HUES64 (cell line): ENCODE results near the gene DYNC1I1.

Experiments
- H3K27ac ChIP-seq: 2 replicates; pipeline ENCODE4 v1.7.0; 2013; ENCODE audit warnings: low read depth, low read length, inconsistent platforms
- H3K27me3 ChIP-seq: 2 replicates; pipeline ENCODE4 v1.6.1; 2013; ENCODE audit warnings: mild to moderate bottlenecking, low read length; ENCODE audit not compliant: insufficient read depth
- H3K36me3 ChIP-seq: 2 replicates; pipeline ENCODE4 v1.6.1; 2013; ENCODE audit warnings: mild to moderate bottlenecking, low read length; ENCODE audit not compliant: insufficient read depth
- H3K4me1 ChIP-seq: 2 replicates; pipeline ENCODE4 v1.6.1; 2013; ENCODE audit warnings: mild to moderate bottlenecking, low read length, moderate library complexity; ENCODE audit not compliant: insufficient read depth
- H3K4me3 ChIP-seq: 2 replicates; pipeline ENCODE4 v1.5.1; 2013; ENCODE audit warnings: mild to moderate bottlenecking, low read length, moderate library complexity
- H3K9ac ChIP-seq: 2 replicates; pipeline ENCODE4 v1.6.1; 2013; ENCODE audit warnings: mild to moderate bottlenecking, low read depth, low read length
- H3K9me3 ChIP-seq: 2 replicates; pipeline ENCODE4 v1.6.1; 2013; ENCODE audit warnings: low read depth, low read length; ENCODE audit not compliant: insufficient read depth
- WGBS: fragments of 150-250, 120-280 bp; methylation state at CpG from one replicate; pipeline ENCODE4 v1.1.7; 2013; ENCODE audit warnings: missing lambda C conversion rate; 5-methylcytosine and 5-hydroxymethylcytosine counted together

DYNC1I1 gene

GRCh38 chr7:95794917-95795515, 22.7 kb downstream of the DYNC1I1 start:
- H3K4me1 ChIP-seq, result no peaks in the 10 kb centered on the region
- no peak overlapping the region for H3K9ac ChIP-seq
- WGBS, result 86% methylated on average over 3 of the region's 3 CpGs
- H3K27ac ChIP-seq, result no peak overlapping the region
- H3K4me3 ChIP-seq, result no peak overlapping the region
- no peaks in the 10 kb centered on the region for H3K9me3 ChIP-seq
- no peaks in the 10 kb centered on the region for H3K36me3 ChIP-seq
- H3K27me3 ChIP-seq, result peaks cover 18% of the 10 kb centered on the region; the same call in 1 of the 2 replicates

- Histone ChIP-seq H3K4me3 (no peak overlapping the region), H3K27ac (no peak overlapping the region), H3K9ac (no peak overlapping the region), H3K36me3 (no peaks in the 10 kb centered on the region), H3K4me1 (no peaks in the 10 kb centered on the region), H3K27me3 (peaks cover 17% of the 10 kb centered on the region; the same call in 1 of the 2 replicates), H3K9me3 (no peaks in the 10 kb centered on the region)
- WGBS, result 92% methylated on average over 1 of the region's 1 CpG
These were observed 24.3 kb downstream of the DYNC1I1 start for GRCh38 chr7:95796617-95797016.

DNA sequence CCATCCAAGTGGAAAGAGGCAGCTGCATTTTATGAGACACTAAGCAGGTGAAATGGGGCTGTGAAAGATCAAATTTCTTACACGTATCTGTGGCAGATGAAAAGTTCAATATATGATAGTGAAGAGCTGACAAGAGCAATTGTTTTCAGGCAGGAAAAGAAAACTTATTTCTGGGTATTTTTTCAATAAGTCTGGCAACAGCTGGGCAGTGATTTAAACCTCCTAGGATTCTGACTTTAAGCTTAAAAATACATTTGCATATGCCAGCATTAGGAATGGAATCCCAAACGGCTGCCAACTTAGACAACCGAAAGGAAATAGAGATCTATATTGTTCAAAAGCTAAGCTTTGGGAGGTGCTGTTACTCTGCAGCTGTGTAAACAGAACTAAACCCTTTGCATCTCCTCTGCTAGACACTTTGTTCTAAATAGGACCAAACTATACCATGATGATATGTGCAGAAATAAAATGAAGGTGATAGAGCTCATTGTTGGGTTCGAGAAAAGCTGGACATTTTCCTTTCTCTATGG, 26.1 kb downstream of the DYNC1I1 start:
- no peak overlapping the region for H3K4me3 ChIP-seq
- H3K9ac ChIP-seq, result no peak overlapping the region
- WGBS, result 86% methylated on average over 4 of the region's 4 CpGs
- no peaks in the 10 kb centered on the region for H3K9me3 ChIP-seq
- H3K27ac ChIP-seq, result no peak overlapping the region
- no peaks in the 10 kb centered on the region for H3K4me1 ChIP-seq
- no peaks in the 10 kb centered on the region for H3K27me3 ChIP-seq
- H3K36me3 ChIP-seq, result no peaks in the 10 kb centered on the region

- Histone ChIP-seq H3K9me3 (no peaks in the 10 kb centered on the region), H3K4me1 (no peaks in the 10 kb centered on the region), H3K4me3 (no peak overlapping the region), H3K9ac (no peak overlapping the region), H3K36me3 (no peaks in the 10 kb centered on the region), H3K27ac (no peak overlapping the region), H3K27me3 (no peaks in the 10 kb centered on the region)
- 97% methylated on average over 3 of the region's 3 CpGs for WGBS
These were observed 28.4 kb downstream of the DYNC1I1 start for GRCh38 chr7:95800787-95801186.

DNA sequence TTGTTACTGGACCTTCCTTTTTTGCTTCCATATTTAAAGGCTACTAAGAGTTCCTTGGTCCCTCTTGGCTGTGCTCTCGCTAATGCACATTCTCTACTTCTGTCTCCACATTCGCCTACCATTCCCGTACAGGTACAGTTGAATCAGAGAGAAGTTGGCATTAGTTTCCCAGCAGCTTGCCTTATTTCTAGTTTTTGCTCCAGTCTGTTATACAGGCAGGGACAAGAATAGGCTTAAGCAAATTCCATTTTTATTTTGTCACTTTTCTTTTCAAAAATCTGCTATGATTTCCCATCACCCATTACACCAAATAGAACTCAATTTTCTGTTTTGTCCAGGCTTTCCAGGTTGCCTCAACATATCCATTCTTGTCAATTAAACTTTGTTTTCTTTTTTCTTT, 29.9 kb downstream of the DYNC1I1 start:
- Histone ChIP-seq H3K9ac (no peak overlapping the region), H3K9me3 (no peaks in the 10 kb centered on the region), H3K27me3 (no peaks in the 10 kb centered on the region), H3K4me3 (no peak overlapping the region), H3K36me3 (no peaks in the 10 kb centered on the region), H3K4me1 (no peaks in the 10 kb centered on the region), H3K27ac (no peak overlapping the region)
- WGBS, result 97% methylated on average over 3 of the region's 3 CpGs

- no peaks in the 10 kb centered on the region for H3K27me3 ChIP-seq
- H3K9ac ChIP-seq, result no peak overlapping the region
- 92% methylated on average over 4 of the region's 4 CpGs for WGBS
- no peaks in the 10 kb centered on the region for H3K9me3 ChIP-seq
- H3K4me3 ChIP-seq, result no peak overlapping the region
- no peak overlapping the region for H3K27ac ChIP-seq
- H3K4me1 ChIP-seq, result no peaks in the 10 kb centered on the region
- no peaks in the 10 kb centered on the region for H3K36me3 ChIP-seq
These were observed 31.7 kb downstream of the DYNC1I1 start for GRCh38 chr7:95804052-95804451.

DNA sequence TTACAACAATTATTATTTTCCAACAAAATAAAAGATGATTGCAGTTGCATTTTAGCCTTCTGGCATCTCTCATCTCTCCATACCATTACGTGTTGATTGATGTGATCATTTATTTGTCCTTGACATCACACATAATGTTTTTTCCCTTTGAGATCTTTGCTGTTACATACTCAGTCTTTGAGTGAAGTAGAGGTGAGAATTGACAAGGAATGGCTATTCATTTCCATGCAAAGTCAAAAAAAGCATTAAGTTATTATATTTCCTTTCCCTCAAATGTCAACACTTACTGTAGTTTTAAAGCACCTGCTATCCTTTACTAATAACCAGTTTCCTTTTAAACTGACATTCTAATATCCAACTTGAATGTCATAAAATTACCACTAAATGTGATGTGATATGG, 33.6 kb downstream of the DYNC1I1 start:
- Histone ChIP-seq H3K4me3 (no peak overlapping the region), H3K4me1 (no peaks in the 10 kb centered on the region), H3K9ac (no peak overlapping the region), H3K27ac (no peak overlapping the region), H3K9me3 (no peaks in the 10 kb centered on the region), H3K36me3 (no peaks in the 10 kb centered on the region), H3K27me3 (no peaks in the 10 kb centered on the region)
- WGBS, result 92% methylated on average over 1 of the region's 1 CpG

- no peaks in the 10 kb centered on the region for H3K4me1 ChIP-seq
- no peaks in the 10 kb centered on the region for H3K36me3 ChIP-seq
- H3K27me3 ChIP-seq, result no peaks in the 10 kb centered on the region
- H3K4me3 ChIP-seq, result no peak overlapping the region
- H3K27ac ChIP-seq, result no peak overlapping the region
- H3K9ac ChIP-seq, result no peak overlapping the region
- H3K9me3 ChIP-seq, result no peaks in the 10 kb centered on the region
- 89% methylated on average over 2 of the region's 2 CpGs for WGBS
These were observed 36.0 kb downstream of the DYNC1I1 start for GRCh38 chr7:95808396-95808795.

DNA sequence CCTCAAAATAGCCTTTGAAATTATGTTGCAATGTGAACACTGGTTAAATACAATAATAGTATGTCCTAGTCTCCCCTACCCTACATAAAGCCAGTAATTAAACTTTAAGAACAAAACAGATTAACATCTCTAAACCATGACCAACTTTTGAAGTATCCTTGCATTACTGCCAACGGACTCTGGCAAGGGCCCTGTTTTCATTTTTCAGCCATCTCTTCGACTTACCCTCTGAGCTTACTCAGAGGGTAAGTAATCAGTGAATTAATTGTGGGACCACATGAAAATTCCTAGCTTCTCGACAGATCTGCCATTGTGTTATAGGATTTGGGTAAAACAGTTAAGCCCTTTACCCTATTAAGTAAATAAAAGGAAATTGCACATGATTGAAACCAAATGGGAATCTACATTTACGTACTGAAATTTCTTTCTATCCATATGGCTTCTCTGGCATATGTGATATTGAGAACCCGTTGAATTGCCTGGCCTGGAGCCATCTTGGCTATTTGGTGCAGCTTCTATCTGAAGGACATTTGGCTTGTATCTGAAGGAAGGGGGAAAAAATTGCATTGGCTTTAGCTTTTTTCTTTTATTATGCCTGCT, 39.6 kb downstream of the DYNC1I1 start:
- Histone ChIP-seq H3K27ac (no peak overlapping the region), H3K9me3 (no peaks in the 10 kb centered on the region), H3K36me3 (no peaks in the 10 kb centered on the region), H3K4me3 (no peak overlapping the region), H3K9ac (no peak overlapping the region), H3K27me3 (no peaks in the 10 kb centered on the region), H3K4me1 (no peaks in the 10 kb centered on the region)
- WGBS, result 88% methylated on average over 5 of the region's 5 CpGs

- Histone ChIP-seq H3K9ac (no peak overlapping the region), H3K27me3 (no peaks in the 10 kb centered on the region)
These were observed 42.4 kb downstream of the DYNC1I1 start for GRCh38 chr7:95814721-95815120.

DNA sequence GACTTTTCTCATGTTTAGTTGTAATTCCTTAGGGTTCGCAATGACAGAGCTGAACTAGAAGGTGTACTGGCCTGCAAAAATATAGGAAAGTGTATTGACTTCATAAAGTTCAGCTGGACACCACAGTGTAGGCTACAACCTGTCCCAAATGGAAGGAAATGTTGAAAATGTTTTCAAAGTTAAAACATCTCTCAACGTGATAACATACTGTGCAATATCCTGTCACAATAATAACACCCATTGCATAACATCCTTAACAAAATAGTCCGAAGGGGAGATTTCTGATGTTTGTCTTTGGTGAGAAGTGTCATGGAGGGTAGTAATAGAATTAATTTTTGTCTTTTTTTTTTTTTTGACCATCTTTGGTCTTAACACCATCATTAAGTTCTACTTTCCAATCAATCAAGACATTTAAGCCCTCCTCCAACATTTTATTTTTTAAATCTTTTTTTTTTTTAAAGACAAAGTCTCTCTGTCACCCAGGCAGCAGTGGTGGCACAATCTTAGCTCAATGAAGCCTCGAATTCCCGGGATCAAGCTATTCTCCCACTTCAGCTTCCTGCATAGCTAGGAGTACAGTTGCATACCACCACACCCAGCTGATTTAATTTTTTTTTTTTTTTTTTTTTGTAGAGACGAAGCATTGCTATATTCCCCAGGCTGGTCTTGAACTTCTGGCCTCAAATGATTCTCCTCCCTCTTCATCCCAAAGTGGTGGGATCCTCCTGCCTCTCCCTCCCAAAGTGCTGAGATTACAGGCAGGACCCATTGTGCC, 45.7 kb downstream of the DYNC1I1 start:
- no peaks in the 10 kb centered on the region for H3K27me3 ChIP-seq
- WGBS, result 87% methylated on average over 4 of the region's 6 CpGs
- H3K9me3 ChIP-seq, result no peaks in the 10 kb centered on the region
- H3K9ac ChIP-seq, result no peak overlapping the region
- no peaks in the 10 kb centered on the region for H3K36me3 ChIP-seq
- no peak overlapping the region for H3K27ac ChIP-seq
- H3K4me1 ChIP-seq, result no peaks in the 10 kb centered on the region
- no peak overlapping the region for H3K4me3 ChIP-seq

More at GRCh38 chr7:95814721-95815120, 42.4 kb downstream of the DYNC1I1 start:
- no peaks in the 10 kb centered on the region for H3K36me3 ChIP-seq
- no peaks in the 10 kb centered on the region for H3K9me3 ChIP-seq
- no peak overlapping the region for H3K4me3 ChIP-seq
- H3K27ac ChIP-seq, result no peak overlapping the region
- WGBS, result 96% methylated on average over 3 of the region's 3 CpGs
- H3K4me1 ChIP-seq, result no peaks in the 10 kb centered on the region
